Mammary epithelial cell (primary cell): ENCODE results near the gene SPECC1.

ENCODE experiments used
- CTCF ChIP-seq, 2 donors: IDR thresholded peaks in 1 of 2; conservative IDR thresholded peaks in 1 of 2; 2 replicates each; pipeline ENCODE4 v1.5.1; 2011 to 2012; ENCODE audit warnings: inconsistent platforms in 2 of 2, low read length in 2 of 2, mild to moderate bottlenecking in 2 of 2, control low read depth in 1 of 2, low read depth in 1 of 2; ENCODE audit not compliant: insufficient read depth in 1 of 2; ENCODE audit errors: extremely low read depth in 1 of 2
- EZH2 ChIP-seq: IDR thresholded peaks from 2 replicates; pipeline ENCODE4 v1.6.1; 2012; ENCODE audit warnings: low read length, inconsistent platforms, borderline replicate concordance

GRCh38 chr17:20189979-20190378 is 180.8 kb downstream of the SPECC1 start:
- TF ChIP-seq CTCF (conservative IDR thresholded peaks at IDR 0.05 in 1 of 2, IDR thresholded peaks at IDR 0.05 in 1 of 2; ENCODE audit: extremely low read depth in 1 of 2, insufficient read depth in 1 of 2, low read depth in 1 of 2, low read length in 2 of 2) (no peak), EZH2 (no peak)
